Activated CD8-positive, alpha-beta memory T cell treated with anti-CD3 and anti-CD28 coated beads for 36 hours (primary cell): ENCODE measurements around the gene G6PC3. TPM values are rescaled to one million over a fixed set of nuclear protein-coding genes. Genes with fewer than 3 reads are reported as not detected.

Experiments
- total RNA-seq, 2 experiments: library from RNA; stranded (reverse); gene quantifications; one replicate each; pipeline ENCODE4 v1.2.3, GENCODE V29; 2021

G6PC3 gene
- total RNA-seq, 2 experiments from 2014 or later, result 36.5 to 37.8 TPM

Other genes with a start within 250 kb of the G6PC3 start
- gene MPP3, start 237.6 kb upstream of the G6PC3 start, total RNA-seq, result under 1 TPM; 0.40 to 0.78 TPM
- not detected for gene CD300LG, start 223.6 kb upstream of the G6PC3 start, total RNA-seq
- gene MPP2, start 163.2 kb upstream of the G6PC3 start, total RNA-seq, result 1 to 10 TPM; 1.6 to 1.7 TPM
- not detected for gene PPY, start 128.3 kb upstream of the G6PC3 start, total RNA-seq
- gene PYY, start 116.8 kb upstream of the G6PC3 start, total RNA-seq, result not detected
- gene NAGS, start 66.1 kb upstream of the G6PC3 start, total RNA-seq, result 1 to 10 TPM in 1 of 2 experiments, under 1 TPM in 1; 0.63 to 1.1 TPM
- gene TMEM101, start 55.8 kb upstream of the G6PC3 start, total RNA-seq, result 10 to 100 TPM; 29.5 to 31.0 TPM
- 10 to 100 TPM; 91.3 to 95.4 TPM for gene LSM12, start 4.1 kb upstream of the G6PC3 start, total RNA-seq
- 10 to 100 TPM; 18.9 to 20.7 TPM for gene HDAC5, start 52.9 kb downstream of the G6PC3 start, total RNA-seq
- gene HROB, start 71.2 kb downstream of the G6PC3 start, total RNA-seq, result 10 to 100 TPM; 16.7 to 17.5 TPM
- under 1 TPM; 0.15 to 0.23 TPM for gene ASB16, start 100.0 kb downstream of the G6PC3 start, total RNA-seq
- gene TMUB2, start 116.2 kb downstream of the G6PC3 start, total RNA-seq, result 10 to 100 TPM; 17.6 to 17.8 TPM
- gene ATXN7L3, start 129.1 kb downstream of the G6PC3 start, total RNA-seq, result 100 to 1,000 TPM; 102 to 104 TPM
- 100 to 1,000 TPM; 170 to 175 TPM for gene UBTF, start 148.9 kb downstream of the G6PC3 start, total RNA-seq
- gene SLC4A1, start 197.4 kb downstream of the G6PC3 start, total RNA-seq, result not detected
- gene RUNDC3A, start 237.9 kb downstream of the G6PC3 start, total RNA-seq, result under 1 TPM in 1 of 2 experiments, not detected in 1; 0.34 TPM